Psoas muscle (tissue), 8 donors: ENCODE results near the gene TAS2R42. TPM values are rescaled to one million over a fixed set of nuclear protein-coding genes. Genes with fewer than 3 reads are reported as not detected.

Source experiments
- ATAC-seq, 4 donors: fragments of 200-7000 bp; cut with Tn5 transposase; one replicate each; pipeline ENCODE4 v1.9.1; 2020; ENCODE audit warnings: moderate library complexity in 3 of 4, mild to moderate bottlenecking in 2 of 4
- DNase-seq, 2 donors: peaks; one replicate each; pipeline ENCODE4 v3.0.0-alpha.2; 2020
- H3K27ac ChIP-seq: fragments of 200-600 bp; one replicate; pipeline ENCODE4 v1.8.0; 2022
- H3K27me3 ChIP-seq, 3 donors: fragments of 200-600 bp in 1 of 3; one replicate each; pipeline versions ENCODE4 v1.6.1 to v1.8.0; 2013 to 2022; ENCODE audit warnings: low read length in 2 of 3, mild to moderate bottlenecking in 2 of 3, moderate library complexity in 1 of 3; ENCODE audit not compliant: insufficient read depth in 3 of 3
- H3K36me3 ChIP-seq, 2 donors: fragments of 200-600 bp in 1 of 2; one replicate each; pipeline versions ENCODE4 v1.6.1 to v1.8.0; 2013 to 2022; ENCODE audit warnings: low read depth in 1 of 2, mild to moderate bottlenecking in 1 of 2, moderate library complexity in 1 of 2; ENCODE audit not compliant: insufficient read depth in 1 of 2
- H3K4me1 ChIP-seq: fragments of 200-600 bp; one replicate; pipeline ENCODE4 v1.8.0; 2022
- H3K4me3 ChIP-seq: fragments of 200-600 bp; one replicate; pipeline ENCODE4 v1.8.0; 2022; ENCODE audit warnings: mild to moderate bottlenecking
- H3K9me3 ChIP-seq: fragments of 200-600 bp; one replicate; pipeline ENCODE4 v1.8.0; 2022
- WGBS, 3 donors: extraction: QIAGEN DNeasy Blood & Tissue Kit; methylation state at CpG; one replicate each; pipeline versions ENCODE4 v1.1.6 to v1.1.7; 2013; 5-methylcytosine and 5-hydroxymethylcytosine counted together
- intact Hi-C, 2 donors: fragments of 100-400 bp; cut with DNase I; formaldehyde crosslinking; loops; one replicate each; pipeline versions ENCODE4 v1.11.0 to v1.14.2; 2022
- polyA plus RNA-seq, 3 donors: library from polyadenylated mRNA; stranded (reverse); fragments of 200-250 nt; gene quantifications; one replicate each; pipeline ENCODE4 v1.2.3, GENCODE V29; 2013
- total RNA-seq, 4 donors: library from RNA; stranded (reverse); fragmentation: NEBNext Ultra II Directional in 2 of 4; extraction: Animal tissue kit (Norgen Biotek cat#: 25700) in 2 of 4; gene quantifications; one replicate each; pipeline versions ENCODE4 v1.2.1 to v1.2.4, GENCODE V29; 2021 to 2023
- TF ChIP-seq, protein P1 (sequence below): fragments of 200-600 bp; IDR thresholded peaks from one replicate; pipeline ENCODE4 v1.8.0; 2022; ENCODE audit warnings: antibody characterized with exemption
- donor health status: healthy with polysubstance abuse.
- donor health status: DM: no; HTN: no; CAD: no; lungs with moderate emphysema.
- donor health status: Bipolar disorder and iron deficiency.
- donor health status: healthy.
- donor health status: DM: yes; HTN: yes; CAD: no.
- donor health status: DM: no; HTN: no; CAD: no.
- donor health status: DM: no; HTN: no; CAD: no.
- donor health status: DM: yes; HTN: yes; CAD: no.

The TAS2R42 gene
- total and polyA plus RNA-seq, 7 donors: not detected

DNA sequence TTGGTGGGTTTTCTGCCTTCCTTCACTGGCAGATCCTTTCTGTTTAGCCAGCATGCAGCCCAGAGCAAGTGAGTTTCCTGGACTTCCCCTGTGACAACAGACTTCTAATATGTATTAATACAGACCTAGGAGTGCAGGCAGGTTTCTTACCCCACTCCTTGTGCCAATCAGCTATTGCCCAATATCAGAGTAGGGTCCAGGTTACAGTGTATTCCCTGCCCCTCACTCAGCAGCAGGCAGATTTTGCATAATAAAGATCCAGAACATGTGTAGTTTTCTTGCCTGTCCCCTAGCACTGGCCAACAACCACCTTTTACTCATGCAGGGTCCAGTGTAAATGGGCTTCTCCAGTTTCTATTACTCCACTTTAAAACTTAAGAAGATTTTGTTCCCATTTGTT, 20.4 kb downstream of the TAS2R42 start:
- Histone ChIP-seq H3K36me3 (peaks cover 0 to 10% of the 10 kb centered on the region in 2 donors), H3K27ac (no peak overlapping the region), H3K27me3 (no peaks in the 10 kb centered on the region), H3K4me1 (peaks cover 26% of the 10 kb centered on the region), H3K4me3 (no peak overlapping the region), H3K9me3 (no peaks in the 10 kb centered on the region)
- ATAC-seq: no peak
- intact Hi-C loops: no loop called here
- no peak for DNase-seq
- TF ChIP-seq, protein P1, sequence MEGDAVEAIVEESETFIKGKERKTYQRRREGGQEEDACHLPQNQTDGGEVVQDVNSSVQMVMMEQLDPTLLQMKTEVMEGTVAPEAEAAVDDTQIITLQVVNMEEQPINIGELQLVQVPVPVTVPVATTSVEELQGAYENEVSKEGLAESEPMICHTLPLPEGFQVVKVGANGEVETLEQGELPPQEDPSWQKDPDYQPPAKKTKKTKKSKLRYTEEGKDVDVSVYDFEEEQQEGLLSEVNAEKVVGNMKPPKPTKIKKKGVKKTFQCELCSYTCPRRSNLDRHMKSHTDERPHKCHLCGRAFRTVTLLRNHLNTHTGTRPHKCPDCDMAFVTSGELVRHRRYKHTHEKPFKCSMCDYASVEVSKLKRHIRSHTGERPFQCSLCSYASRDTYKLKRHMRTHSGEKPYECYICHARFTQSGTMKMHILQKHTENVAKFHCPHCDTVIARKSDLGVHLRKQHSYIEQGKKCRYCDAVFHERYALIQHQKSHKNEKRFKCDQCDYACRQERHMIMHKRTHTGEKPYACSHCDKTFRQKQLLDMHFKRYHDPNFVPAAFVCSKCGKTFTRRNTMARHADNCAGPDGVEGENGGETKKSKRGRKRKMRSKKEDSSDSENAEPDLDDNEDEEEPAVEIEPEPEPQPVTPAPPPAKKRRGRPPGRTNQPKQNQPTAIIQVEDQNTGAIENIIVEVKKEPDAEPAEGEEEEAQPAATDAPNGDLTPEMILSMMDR: no peak

DNA sequence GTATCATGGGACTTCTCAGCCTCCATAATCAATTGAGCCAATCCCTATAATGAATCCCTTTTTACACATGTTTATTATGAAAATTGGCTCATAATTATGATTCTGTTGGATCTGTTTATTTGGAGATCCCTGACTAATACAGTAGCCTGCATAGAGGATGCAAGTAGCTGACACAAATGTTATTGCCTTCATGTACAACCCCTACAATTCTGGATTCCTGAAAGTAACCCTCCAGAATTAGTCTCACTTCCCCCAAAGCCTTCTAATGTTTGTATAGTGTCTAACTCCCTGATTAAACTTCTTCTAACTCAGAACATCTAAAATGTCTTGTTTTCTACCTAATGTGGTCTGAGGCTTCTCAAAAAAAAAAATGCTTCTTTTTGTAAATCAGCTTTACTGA, 22.4 kb downstream of the TAS2R42 start:
- DNase-seq: no peak

DNA sequence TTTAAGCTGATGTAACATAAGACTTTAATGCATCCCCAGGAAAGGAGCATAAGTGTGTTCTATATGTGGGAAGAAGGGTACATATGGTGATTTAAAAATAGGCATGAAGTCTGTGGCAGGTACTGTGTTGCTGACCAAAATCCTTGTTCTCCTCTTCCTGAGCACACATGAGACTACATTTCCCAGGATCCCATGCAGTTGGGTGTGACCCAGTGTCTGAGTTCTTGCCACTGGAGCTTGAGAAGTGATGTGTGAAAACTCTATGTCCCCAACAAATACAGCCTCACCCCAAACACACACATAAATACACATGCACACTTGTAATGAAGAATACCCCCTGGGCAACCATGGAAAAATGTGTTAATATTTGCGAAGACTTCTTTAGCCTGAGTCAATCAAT, 24.2 kb downstream of the TAS2R42 start:
- intact Hi-C loops: no loop called here
- H3K4me1 ChIP-seq: peaks cover 23% of the 10 kb centered on the region
- TF ChIP-seq, protein P1: no peak
- no peaks in the 10 kb centered on the region for H3K27me3 ChIP-seq
- no peak overlapping the region for H3K27ac ChIP-seq
- H3K36me3 ChIP-seq: peaks cover 0 to 10% of the 10 kb centered on the region in 2 donors
- no peak overlapping the region for H3K4me3 ChIP-seq
- WGBS, 3 donors: 97 to 100% (median 99%) methylated on average over 1 of the region's 1 CpG
- H3K9me3 ChIP-seq: no peaks in the 10 kb centered on the region
- DNase-seq: no peak
- peak in 2 of 4 donors; percentile 61 to 65 for ATAC-seq

More for the DNA sequence above, 22.4 kb downstream of the TAS2R42 start:
- Histone ChIP-seq H3K9me3 (no peaks in the 10 kb centered on the region), H3K27me3 (no peaks in the 10 kb centered on the region), H3K4me1 (peaks cover 17% of the 10 kb centered on the region), H3K4me3 (no peak overlapping the region), H3K27ac (no peak overlapping the region), H3K36me3 (peaks cover 0 to 10% of the 10 kb centered on the region in 2 donors)
- TF ChIP-seq, protein P1: no peak
- intact Hi-C loops: no loop called here
- no peak for ATAC-seq

DNA sequence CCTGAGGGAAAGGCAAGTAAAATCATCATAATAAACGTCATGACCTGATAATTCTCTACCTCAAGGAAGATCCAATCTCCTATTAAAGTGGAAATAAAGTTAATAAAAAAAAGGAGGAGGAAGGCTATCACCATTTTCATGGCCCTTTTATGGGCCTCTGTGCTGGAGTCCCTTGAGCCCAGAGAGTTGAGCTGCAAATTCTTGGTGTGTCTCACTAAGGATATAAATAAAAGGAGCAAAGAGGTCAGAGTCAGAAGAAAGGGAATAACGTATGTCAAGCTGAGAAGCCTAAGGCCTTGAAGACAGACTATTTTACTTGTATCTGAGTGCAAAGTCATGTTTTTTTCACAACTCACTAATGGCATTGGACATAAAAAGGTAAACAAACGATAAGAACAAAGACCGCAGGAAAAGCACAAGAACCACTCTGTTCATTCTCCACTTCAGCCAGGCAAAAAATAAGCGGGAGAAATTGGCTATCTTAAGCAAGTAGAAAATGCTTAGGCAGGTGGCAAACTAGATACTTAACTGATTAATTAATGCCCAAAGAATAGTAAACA, 27.8 kb downstream of the TAS2R42 start:
- TF ChIP-seq, protein P1: no peak
- H3K4me3 ChIP-seq: no peak overlapping the region
- no peaks in the 10 kb centered on the region for H3K36me3 ChIP-seq
- DNase-seq: no peak
- WGBS, 3 donors: 41 to 58% (median 46%) methylated on average over 5 of the region's 5 CpGs
- intact Hi-C loops: no loop called here
- peaks cover 27% of the 10 kb centered on the region for H3K4me1 ChIP-seq
- peak overlapping the region; percentile 39 for H3K27ac ChIP-seq
- peak; percentile 51 to 93 (median 82) for ATAC-seq
- H3K27me3 ChIP-seq: no peaks in the 10 kb centered on the region
- no peaks in the 10 kb centered on the region for H3K9me3 ChIP-seq

DNA sequence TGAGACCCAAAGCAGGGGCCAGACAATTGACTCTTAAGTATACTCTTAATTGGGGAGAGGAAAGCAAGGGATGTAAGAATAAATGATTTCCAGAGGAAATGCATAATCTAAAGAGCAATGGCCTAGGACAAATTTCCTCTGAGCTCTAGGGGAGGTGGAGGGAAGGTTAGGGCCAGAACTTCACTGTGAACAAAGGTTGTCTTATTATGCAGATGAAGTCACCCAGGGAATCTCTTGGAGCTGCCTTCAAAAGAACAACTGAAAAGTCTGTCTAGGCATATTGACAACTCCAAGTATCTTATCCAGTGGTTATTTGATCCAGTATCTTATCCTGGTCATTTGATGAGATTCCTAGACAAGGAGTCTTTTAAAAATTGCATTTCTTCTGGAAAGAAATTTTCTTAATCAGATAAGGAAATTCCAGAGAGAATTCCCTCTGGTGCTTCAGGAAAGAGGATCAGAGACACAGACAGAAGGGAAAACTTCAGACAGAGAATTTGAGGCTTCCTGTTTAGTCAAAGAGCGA, 32.3 kb downstream of the TAS2R42 start:
- TF ChIP-seq, protein P1: no peak
- Histone ChIP-seq H3K27me3 (no peaks in the 10 kb centered on the region), H3K4me1 (peaks cover 30% of the 10 kb centered on the region), H3K4me3 (no peak overlapping the region), H3K9me3 (no peaks in the 10 kb centered on the region), H3K27ac (no peak overlapping the region), H3K36me3 (no peaks in the 10 kb centered on the region)
- DNase-seq: no peak
- no peak for ATAC-seq
- intact Hi-C loops: no loop called here
- 97 to 98% (median 97%) methylated on average over 1 of the region's 1 CpG for WGBS, 3 donors
